ENCODE measurements around the gene GALM.
"Not testable (repeated sequence)": the region's sequence is repeated elsewhere in the genome, so short reads cannot be mapped to it uniquely, and the experiment has no call there.

GALM gene

DNA sequence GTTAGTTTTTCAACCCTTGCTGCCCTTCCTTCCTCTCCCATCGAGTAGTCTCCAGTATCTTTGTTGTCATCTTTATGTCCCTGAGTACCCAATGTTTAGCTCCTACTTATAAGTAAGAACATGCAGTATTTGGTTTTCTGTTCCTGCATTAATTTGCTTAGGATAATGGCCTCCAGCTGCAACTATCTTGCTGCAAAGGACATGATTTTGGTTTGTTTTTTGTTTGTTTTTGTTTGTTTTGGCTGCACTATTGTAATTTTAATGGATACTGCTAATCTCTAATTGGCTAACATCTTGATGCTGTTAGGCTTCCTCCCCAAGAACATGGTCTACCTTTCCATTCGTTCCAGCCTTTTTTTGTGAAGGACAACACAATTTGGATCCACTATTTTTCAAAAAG, 32.0 kb upstream of the GALM start:
- no peaks in the 10 kb centered on the region for H3K27me3 ChIP-seq (ENCODE audit: insufficient read depth, low read length)
- no peak overlapping the region for H3K27ac ChIP-seq (ENCODE audit: low read length)
- H3K4me1 ChIP-seq (ENCODE audit: insufficient read depth, low read length), result no peaks in the 10 kb centered on the region
- no peak overlapping the region for H3K4me3 ChIP-seq (ENCODE audit: low read length)
- H3K9me3 ChIP-seq (ENCODE audit: insufficient read depth, low read depth, low read length), result no peaks in the 10 kb centered on the region; the same call in 1 of the 2 replicates
- no peaks in the 10 kb centered on the region for H3K36me3 ChIP-seq (ENCODE audit: insufficient read depth, low read depth, low read length)
- no peak overlapping the region for H3K9ac ChIP-seq (ENCODE audit: low read depth, low read length)

DNA sequence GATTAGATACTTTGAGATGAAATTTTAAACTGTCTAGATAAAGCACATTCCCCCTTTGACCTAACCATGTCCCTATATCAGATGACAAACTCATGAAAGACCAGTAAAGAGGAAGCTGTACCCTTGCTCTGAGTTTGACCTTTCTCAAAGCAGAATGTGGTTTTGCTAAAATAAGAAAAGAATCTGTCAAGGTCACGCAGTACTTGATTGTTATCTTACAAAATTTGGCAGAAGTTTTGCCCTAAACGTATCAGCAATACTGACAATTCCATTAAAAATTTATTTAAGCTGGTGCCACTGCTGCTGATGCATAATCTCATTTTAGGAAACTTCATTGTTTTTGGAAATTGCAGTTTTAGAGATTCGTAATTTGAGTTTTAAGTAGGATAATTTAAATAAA, 31.2 kb upstream of the GALM start:
- Histone ChIP-seq H3K9me3 (ENCODE audit: insufficient read depth, low read depth, low read length) (no peaks in the 10 kb centered on the region; the same call in 1 of the 2 replicates), H3K9ac (ENCODE audit: low read depth, low read length) (no peak overlapping the region), H3K4me1 (ENCODE audit: insufficient read depth, low read length) (no peaks in the 10 kb centered on the region), H3K4me3 (ENCODE audit: low read length) (no peak overlapping the region), H3K36me3 (ENCODE audit: insufficient read depth, low read depth, low read length) (no peaks in the 10 kb centered on the region), H3K27ac (ENCODE audit: low read length) (no peak overlapping the region), H3K27me3 (ENCODE audit: insufficient read depth, low read length) (no peaks in the 10 kb centered on the region)

DNA sequence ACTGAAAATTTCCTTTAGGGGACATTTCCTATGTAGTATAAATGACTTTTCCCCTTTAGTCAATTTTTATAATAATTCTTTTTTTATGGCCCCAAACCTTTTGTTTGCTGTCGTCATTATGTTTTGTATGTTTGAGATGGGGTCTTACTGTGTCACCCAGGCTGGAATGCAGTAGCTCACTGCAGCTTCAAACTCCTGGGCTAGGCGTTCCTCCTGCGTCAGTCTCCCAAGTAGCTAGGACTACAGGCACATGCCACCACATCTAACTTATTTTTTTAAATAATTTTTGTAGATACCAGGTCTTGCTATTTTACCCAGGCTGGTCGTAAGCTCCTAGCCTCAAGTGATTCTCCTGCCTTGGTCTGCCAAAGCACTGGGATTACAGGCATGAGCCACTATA, 30.8 kb upstream of the GALM start:
- Histone ChIP-seq H3K27ac (ENCODE audit: low read length) (no peak overlapping the region), H3K9me3 (ENCODE audit: insufficient read depth, low read depth, low read length) (no peaks in the 10 kb centered on the region), H3K4me3 (ENCODE audit: low read length) (no peak overlapping the region), H3K4me1 (ENCODE audit: insufficient read depth, low read length) (no peaks in the 10 kb centered on the region), H3K27me3 (ENCODE audit: insufficient read depth, low read length) (no peaks in the 10 kb centered on the region), H3K9ac (ENCODE audit: low read depth, low read length) (no peak overlapping the region), H3K36me3 (ENCODE audit: insufficient read depth, low read depth, low read length) (no peaks in the 10 kb centered on the region)

DNA sequence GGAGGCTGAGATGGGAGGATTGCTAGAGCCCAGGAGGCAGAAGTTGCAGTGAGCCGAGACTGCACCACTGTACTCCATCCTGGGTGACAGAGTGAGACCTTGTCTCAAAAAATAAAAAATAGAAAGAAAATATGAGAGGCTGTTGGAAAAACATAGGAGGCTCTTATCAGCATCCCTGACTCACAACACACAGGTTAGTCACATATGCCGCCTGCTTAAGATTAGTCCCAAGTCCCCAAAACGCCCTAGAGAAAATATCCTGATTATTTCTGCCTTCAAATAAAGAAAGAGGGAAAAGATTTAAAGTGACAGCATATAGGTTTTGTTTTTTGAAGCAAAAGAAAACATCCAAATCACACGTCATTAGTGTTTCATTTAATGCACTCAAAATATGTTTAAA, 29.8 kb upstream of the GALM start:
- Histone ChIP-seq H3K4me3 (ENCODE audit: low read length) (no peak overlapping the region), H3K27me3 (ENCODE audit: insufficient read depth, low read length) (no peaks in the 10 kb centered on the region), H3K9ac (ENCODE audit: low read depth, low read length) (no peak overlapping the region), H3K9me3 (ENCODE audit: insufficient read depth, low read depth, low read length) (no peaks in the 10 kb centered on the region), H3K27ac (ENCODE audit: low read length) (no peak overlapping the region), H3K4me1 (ENCODE audit: insufficient read depth, low read length) (no peaks in the 10 kb centered on the region), H3K36me3 (ENCODE audit: insufficient read depth, low read depth, low read length) (no peaks in the 10 kb centered on the region)

DNA sequence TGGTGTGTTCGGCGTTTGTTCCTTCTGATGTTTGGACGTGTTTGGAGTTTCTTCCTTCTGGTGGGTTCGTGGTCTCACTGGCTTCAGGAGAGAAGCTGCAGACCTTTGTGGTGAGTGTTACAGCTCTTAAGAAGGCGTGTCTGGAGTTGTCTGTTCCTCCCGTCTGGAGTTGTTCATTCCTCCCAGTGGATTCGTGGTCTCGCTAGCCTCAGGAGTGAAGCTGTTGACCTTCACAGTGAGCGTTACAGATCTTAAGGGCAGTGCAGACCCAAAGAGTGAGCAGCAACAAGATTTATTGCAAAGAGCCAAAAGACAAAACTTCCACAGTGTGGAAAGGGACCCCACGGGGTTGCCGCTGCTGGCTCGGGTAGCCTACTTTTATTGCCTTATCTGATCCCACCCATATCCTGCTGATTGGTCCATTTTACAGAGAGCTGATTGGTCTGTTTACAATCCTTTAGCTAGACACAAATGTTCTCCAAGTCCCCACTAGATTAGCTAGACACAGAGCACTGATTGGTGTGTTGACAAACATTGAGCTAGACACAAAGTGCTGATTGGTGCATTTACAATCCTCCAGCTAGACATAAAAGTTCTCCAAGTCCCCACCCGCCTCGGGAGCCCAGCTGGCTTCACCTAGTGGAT, 23.4 kb upstream of the GALM start:
- H3K27me3 ChIP-seq (ENCODE audit: insufficient read depth, low read length); H3K4me3 ChIP-seq (ENCODE audit: low read length); H3K27ac ChIP-seq (ENCODE audit: low read length); H3K9me3 ChIP-seq (ENCODE audit: insufficient read depth, low read depth, low read length); H3K9ac ChIP-seq (ENCODE audit: low read depth, low read length); H3K4me1 ChIP-seq (ENCODE audit: insufficient read depth, low read length); H3K36me3 ChIP-seq (ENCODE audit: insufficient read depth, low read depth, low read length): not testable (repeated sequence)

DNA sequence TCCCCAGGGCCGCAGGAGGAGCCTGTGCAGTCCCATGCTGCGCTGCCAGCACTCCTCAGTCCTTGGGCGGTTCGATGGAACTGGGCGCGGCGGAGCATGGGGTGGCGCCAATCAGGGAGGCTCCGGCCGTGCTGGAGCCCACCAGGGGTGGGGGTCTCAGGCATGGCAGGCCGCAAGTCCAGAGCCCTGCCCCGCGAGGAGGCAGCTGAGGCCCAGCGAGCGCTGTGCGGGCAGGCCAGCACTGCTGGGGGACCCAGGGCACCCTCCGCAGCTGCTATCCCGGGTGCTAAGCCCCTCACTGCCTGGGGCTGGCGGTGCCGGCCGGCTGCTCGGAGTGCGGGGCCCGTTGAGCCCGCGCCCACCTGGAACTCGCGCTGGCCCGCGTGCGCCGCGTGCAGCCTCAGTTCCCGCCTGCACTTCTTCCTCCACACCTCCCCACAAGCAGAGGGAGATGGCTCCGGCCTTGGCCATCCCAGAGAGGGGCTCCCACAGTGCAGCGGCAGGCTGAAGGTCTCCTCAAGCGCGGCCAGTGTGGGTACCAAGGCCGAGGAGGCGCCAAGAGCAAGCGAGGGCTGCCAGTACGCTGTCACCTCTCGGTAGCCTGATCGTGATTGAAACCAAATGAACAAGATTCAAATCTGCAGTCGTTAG, 22.8 kb upstream of the GALM start:
- Histone ChIP-seq H3K27ac (ENCODE audit: low read length) (no peak overlapping the region), H3K4me3 (ENCODE audit: low read length) (no peak overlapping the region), H3K4me1 (ENCODE audit: insufficient read depth, low read length) (no peaks in the 10 kb centered on the region), H3K27me3 (ENCODE audit: insufficient read depth, low read length) (no peaks in the 10 kb centered on the region), H3K36me3 (ENCODE audit: insufficient read depth, low read depth, low read length) (no peaks in the 10 kb centered on the region), H3K9me3 (ENCODE audit: insufficient read depth, low read depth, low read length) (peaks cover 8% of the 10 kb centered on the region; the same call in 1 of the 2 replicates), H3K9ac (ENCODE audit: low read depth, low read length) (no peak overlapping the region)

DNA sequence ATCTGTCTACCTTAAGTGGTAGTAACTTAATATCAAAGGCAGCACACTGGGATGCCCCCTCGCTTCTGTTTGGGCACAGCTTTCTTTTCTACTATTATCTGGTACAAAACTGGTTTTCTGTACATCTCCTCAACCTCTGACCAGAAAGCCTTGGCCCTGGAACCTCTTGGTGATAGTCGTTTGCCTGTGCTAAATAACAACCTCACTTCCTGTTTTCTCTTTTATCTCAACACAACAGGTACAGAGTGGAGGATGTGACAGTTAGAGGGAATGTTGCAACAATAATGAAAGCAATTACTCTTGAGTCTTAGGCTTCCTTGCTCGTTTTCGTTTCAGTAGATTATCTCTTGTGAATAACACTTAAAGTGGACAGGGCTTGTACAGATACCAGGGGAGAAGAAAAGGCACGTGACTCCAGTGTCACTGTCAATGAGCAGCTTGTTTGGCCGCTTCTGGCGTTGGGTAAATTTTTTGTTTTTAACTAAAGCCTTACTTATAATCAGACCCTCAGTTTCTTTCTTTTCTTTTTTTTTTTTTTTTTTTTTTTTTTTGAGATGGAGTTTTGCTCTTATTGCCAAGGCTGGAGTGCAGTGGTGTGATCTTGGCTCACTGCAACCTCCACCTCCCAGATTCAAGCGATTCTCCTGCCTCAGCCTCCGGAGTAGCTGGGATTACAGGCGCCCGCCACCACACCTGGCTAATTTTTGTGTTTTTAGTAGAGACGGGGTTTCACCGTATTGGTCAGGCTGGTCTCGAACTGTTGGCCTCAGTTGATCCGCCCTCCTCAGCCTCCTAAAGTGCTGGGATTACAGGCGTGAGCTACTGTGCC, 22.0 kb upstream of the GALM start:
- H3K9me3 ChIP-seq (ENCODE audit: insufficient read depth, low read depth, low read length); H3K4me1 ChIP-seq (ENCODE audit: insufficient read depth, low read length); H3K27ac ChIP-seq (ENCODE audit: low read length); H3K36me3 ChIP-seq (ENCODE audit: insufficient read depth, low read depth, low read length); H3K27me3 ChIP-seq (ENCODE audit: insufficient read depth, low read length); H3K4me3 ChIP-seq (ENCODE audit: low read length); H3K9ac ChIP-seq (ENCODE audit: low read depth, low read length): not testable (repeated sequence)

DNA sequence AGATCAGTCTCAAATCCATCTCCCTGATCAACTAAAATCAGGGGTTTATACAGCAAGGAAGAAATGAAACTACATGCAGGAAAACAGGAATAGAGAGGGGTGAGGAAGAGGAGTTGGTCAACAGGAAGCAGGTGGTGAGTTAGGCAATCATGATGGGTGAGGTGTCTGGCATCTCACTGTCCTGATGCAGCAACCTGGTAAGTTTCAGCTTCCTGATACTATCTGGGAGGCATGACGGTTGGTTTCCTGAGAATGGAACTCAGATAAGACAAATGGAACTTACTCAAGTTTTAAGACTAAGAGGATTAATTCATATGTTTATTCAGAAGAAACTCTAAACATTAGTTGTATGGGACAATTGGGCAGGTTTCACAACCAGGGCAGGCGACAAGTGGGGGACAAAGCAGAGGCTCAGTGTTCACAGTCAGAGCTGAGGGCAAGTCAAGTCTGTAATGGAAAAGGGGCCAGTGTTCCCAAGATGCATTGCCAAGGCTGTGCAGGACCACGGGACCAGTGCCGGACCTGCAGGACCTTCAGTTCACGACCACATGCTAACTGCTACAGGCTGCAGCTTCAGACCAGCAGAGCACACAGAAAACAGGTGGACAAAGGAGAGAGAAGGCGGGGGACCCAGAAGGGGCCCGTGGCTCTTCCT, 17.7 kb upstream of the GALM start:
- Histone ChIP-seq H3K9me3 (ENCODE audit: insufficient read depth, low read depth, low read length) (peaks cover 7% of the 10 kb centered on the region; the same call in 1 of the 2 replicates), H3K27ac (ENCODE audit: low read length) (no peak overlapping the region)

DNA sequence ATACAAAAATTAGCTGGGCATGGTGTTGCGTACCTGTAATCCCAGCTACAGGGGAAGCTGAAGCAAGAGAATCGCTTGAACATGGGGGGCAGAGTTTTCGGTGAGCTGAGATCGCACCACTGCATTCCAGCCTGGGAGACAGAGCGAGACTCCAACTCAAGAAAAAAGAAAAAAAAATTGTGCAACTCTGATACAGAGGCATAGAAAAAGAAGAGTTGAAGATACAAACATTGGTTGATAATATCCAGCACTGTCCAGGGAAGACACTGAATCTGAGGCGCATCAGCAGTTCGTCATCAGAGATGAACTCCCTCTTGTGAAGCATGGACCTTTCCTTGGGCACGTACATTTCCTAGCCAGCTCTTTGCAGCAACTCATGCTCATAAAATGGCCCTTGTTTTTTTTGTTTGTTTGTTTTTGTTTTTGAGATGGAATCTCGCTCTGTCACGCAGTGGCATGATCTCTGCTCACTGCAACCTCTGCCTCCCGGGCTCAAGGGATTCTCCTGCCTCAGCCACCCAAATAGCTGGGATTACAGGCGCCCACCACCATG, 16.7 kb upstream of the GALM start:
- Histone ChIP-seq H3K4me1 (ENCODE audit: insufficient read depth, low read length) (no peaks in the 10 kb centered on the region), H3K4me3 (ENCODE audit: low read length) (no peak overlapping the region), H3K27ac (ENCODE audit: low read length) (no peak overlapping the region)

More for the DNA sequence above, 17.7 kb upstream of the GALM start:
- H3K9ac ChIP-seq (ENCODE audit: low read depth, low read length), result no peak overlapping the region
- no peaks in the 10 kb centered on the region for H3K4me1 ChIP-seq (ENCODE audit: insufficient read depth, low read length)
- H3K4me3 ChIP-seq (ENCODE audit: low read length), result no peak overlapping the region
- H3K27me3 ChIP-seq (ENCODE audit: insufficient read depth, low read length), result no peaks in the 10 kb centered on the region
- H3K36me3 ChIP-seq (ENCODE audit: insufficient read depth, low read depth, low read length), result no peaks in the 10 kb centered on the region

DNA sequence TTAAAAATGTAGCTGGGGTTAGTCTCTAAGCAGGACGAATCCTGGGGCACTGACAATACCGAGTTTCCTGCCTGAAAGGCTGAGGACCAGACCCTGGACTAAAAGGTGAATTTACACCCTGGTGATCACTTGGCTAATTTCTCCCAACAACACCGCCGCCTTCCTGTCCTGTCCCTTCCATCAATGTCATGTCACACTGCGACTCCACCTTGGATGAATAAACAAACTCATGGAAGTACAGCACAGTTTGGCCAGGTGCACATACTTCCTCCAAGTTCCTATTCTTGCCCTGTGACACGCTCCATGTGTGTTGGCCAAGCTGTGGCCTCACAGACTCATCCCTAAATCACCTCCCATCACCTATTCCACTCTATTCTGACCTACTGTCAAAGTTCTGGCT, 15.9 kb upstream of the GALM start:
- no peaks in the 10 kb centered on the region for H3K4me1 ChIP-seq (ENCODE audit: insufficient read depth, low read length)

More for the DNA sequence above, 16.7 kb upstream of the GALM start:
- Histone ChIP-seq H3K9ac (ENCODE audit: low read depth, low read length) (no peak overlapping the region), H3K36me3 (ENCODE audit: insufficient read depth, low read depth, low read length) (no peaks in the 10 kb centered on the region), H3K27me3 (ENCODE audit: insufficient read depth, low read length) (no peaks in the 10 kb centered on the region), H3K9me3 (ENCODE audit: insufficient read depth, low read depth, low read length) (no peaks in the 10 kb centered on the region)

DNA sequence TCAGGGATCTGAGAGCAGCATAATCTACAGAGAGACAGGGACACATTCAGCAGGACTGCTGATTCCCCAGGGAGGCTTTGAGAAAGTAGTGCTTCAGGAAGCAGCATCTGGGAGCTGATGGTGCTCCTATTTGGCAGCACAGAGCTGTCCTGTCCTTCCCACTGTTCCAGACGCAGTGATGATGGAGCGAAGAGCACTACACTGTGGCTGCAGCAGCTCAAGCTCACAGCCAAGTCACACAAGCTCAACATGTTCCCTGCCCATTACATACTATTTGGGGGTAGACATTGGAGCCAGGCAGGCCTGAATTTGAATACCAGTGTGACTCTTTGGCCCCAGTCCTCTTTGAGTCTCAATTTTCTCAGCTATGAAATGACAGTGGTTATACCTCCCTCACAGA, 15.2 kb upstream of the GALM start:
- no peak overlapping the region for H3K4me3 ChIP-seq (ENCODE audit: low read length)
- H3K36me3 ChIP-seq (ENCODE audit: insufficient read depth, low read depth, low read length), result no peaks in the 10 kb centered on the region
- H3K9ac ChIP-seq (ENCODE audit: low read depth, low read length), result no peak overlapping the region
- no peak overlapping the region for H3K27ac ChIP-seq (ENCODE audit: low read length)
- H3K4me1 ChIP-seq (ENCODE audit: insufficient read depth, low read length), result no peaks in the 10 kb centered on the region
- H3K27me3 ChIP-seq (ENCODE audit: insufficient read depth, low read length), result no peaks in the 10 kb centered on the region
- no peaks in the 10 kb centered on the region for H3K9me3 ChIP-seq (ENCODE audit: insufficient read depth, low read depth, low read length)

More for the DNA sequence above, 15.9 kb upstream of the GALM start:
- no peaks in the 10 kb centered on the region for H3K36me3 ChIP-seq (ENCODE audit: insufficient read depth, low read depth, low read length)
- H3K27ac ChIP-seq (ENCODE audit: low read length), result no peak overlapping the region
- H3K9me3 ChIP-seq (ENCODE audit: insufficient read depth, low read depth, low read length), result no peaks in the 10 kb centered on the region
- H3K27me3 ChIP-seq (ENCODE audit: insufficient read depth, low read length), result no peaks in the 10 kb centered on the region
- H3K4me3 ChIP-seq (ENCODE audit: low read length), result no peak overlapping the region
- H3K9ac ChIP-seq (ENCODE audit: low read depth, low read length), result no peak overlapping the region
